Glomerular endothelial cell (primary cell): ENCODE measurements around the gene RAP1GAP. TPM values are rescaled to one million over a fixed set of nuclear protein-coding genes. Genes with fewer than 3 reads are reported as not detected.
"Not testable (repeated sequence)": the region's sequence is repeated elsewhere in the genome, so short reads cannot be mapped to it uniquely, and the experiment has no call there.

Experiments
- DNase-seq: peaks from one replicate; pipeline ENCODE4 v3.0.0-alpha.2; 2011; ENCODE audit warnings: low read depth, low spot score; ENCODE audit errors: extremely low read depth
- total RNA-seq: library from RNA; depleted of rRNA; stranded (reverse); fragments of >200 nt; gene quantifications from 2 replicates; pipeline ENCODE4 v1.2.3, GENCODE V29; 2015

Gene RAP1GAP
- total RNA-seq, 1 donor from 2014 or later = not detected

- no peak for DNase-seq
These were observed 11.2 kb upstream of the RAP1GAP start for GRCh38 chr1:21680381-21680780.

DNA sequence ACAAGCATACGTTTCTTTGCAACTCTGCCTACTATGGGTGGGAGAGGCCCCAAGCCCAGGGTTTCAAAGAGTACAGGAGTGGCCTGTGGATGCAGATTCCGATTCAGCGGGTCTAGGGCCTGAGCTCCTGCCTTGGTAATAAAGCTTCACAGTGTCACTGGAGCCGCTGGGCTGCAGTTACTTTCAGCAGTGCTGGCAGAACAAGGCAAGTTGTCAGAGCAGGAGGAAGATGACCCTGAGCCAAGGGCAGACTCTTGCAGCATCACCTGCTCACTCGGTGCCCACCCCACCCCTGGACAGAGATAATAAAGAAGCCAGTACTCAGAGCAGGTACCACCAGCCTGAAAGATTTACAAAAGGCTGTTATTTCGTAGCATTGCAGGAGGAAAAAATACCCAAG, 8.0 kb upstream of the RAP1GAP start:
- DNase-seq = no peak

- DNase-seq = no peak
These were observed 5.8 kb upstream of the RAP1GAP start for GRCh38 chr1:21674957-21675356.

- not testable (repeated sequence) for DNase-seq
These were observed 4.7 kb upstream of the RAP1GAP start for GRCh38 chr1:21673853-21674252.

GRCh38 chr1:21673277-21673780, 4.2 kb upstream of the RAP1GAP start:
- DNase-seq = no peak

DNA sequence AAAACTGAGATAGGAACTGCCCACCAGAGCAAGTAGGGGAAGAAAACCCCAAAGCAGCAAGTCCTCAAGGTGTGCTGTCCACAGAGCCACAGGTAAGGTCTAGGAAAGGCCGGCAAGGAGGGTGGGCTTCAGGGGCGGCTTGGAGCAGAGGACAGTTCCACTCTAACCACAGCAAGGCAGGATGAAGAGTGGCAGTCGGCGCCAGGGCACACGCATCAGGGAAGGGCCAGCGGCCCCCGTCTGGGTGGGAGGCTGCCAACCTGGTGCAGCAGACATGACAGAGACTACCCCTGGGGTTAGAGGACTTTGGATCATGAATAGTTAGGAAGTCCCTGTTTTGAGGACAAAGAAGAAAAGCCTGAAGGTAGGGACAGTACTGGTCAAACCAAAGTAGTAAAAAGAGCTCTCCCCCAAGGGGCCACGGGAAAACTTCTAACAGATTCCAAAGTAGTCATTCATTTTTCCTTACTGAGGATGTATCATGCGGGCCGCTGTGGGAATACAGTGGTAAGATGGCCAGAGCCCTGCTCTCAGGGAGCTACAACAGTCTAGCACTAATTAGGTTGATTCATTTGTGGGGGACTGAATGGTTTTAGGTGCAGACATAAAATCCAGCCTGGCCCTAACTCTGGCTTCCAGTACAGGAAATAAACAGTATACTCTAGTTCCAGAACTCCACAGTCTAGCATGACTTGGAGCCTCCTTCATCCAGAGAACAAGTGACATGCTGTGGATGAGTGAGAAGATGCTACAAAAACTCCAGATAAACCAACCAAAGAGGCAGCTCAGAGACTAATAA, 3.5 kb upstream of the RAP1GAP start:
- DNase-seq = no peak

DNA sequence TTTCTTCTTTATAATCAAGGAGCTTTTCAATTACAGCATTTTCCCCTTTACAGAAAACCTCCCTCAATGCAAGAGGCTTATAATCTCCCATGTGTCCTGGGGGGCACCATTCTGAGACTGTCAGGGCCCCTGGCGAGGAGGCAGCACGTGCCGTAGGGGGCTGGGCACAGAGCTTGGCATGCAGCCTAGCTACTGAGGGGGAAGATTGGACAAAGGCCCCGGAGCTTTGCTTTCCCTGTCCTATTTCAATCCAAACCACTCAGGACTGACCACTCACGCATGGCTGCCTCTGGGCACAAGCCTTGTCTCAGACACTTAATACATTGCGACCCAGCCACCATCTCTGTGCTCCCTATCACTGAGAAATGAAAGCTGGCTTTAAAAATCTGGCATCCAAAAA, 2.8 kb upstream of the RAP1GAP start:
- DNase-seq = no peak

- DNase-seq = no peak
These were observed 2.1 kb upstream of the RAP1GAP start for GRCh38 chr1:21670956-21671902.

- DNase-seq = no peak
These were observed 1.1 kb upstream of the RAP1GAP start for GRCh38 chr1:21670059-21670881.

GRCh38 chr1:21668951-21669257, 253 bp downstream of the RAP1GAP start:
- DNase-seq = no peak

DNA sequence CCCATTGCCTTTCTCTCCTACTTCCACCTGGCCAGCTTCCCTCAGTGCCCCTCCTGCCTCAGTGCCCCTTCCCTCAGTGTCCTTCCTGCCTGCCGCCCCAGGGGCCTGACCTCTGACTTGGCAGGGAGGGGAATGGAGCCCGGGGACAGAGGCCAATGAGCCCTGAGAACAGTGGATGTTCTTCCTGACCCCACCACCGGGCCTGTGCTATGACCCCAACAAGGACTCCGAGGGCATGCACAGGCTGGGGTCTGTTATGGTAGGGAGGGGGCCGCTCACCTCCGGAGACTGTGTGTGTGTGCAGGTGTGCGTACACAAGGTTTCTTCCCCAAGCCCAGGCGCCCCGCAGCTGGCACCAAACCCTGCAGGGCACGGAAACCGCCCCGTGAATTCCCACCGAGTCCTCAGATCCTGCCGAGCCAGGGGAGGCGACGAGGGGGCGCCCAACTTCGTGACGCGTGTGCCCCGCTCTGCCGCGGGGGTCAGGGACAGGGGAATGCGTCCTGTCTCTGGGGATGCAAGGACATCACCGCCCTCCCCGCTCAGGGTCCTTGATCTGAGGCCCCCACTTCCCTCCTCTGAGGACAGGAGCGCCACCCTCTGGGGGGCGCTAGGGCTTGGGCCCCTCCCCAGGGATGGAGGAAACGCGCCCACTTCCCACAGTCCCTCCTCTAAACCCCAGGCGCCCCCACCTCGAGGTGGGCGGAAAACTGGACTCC, 766 bp downstream of the RAP1GAP start:
- DNase-seq = no peak

- no peak for DNase-seq
These were observed 1.6 kb downstream of the RAP1GAP start for GRCh38 chr1:21667348-21668231.

GRCh38 chr1:21666576-21667320, 2.4 kb downstream of the RAP1GAP start:
- DNase-seq = no peak

GRCh38 chr1:21665711-21666575, 3.2 kb downstream of the RAP1GAP start:
- no peak for DNase-seq

DNA sequence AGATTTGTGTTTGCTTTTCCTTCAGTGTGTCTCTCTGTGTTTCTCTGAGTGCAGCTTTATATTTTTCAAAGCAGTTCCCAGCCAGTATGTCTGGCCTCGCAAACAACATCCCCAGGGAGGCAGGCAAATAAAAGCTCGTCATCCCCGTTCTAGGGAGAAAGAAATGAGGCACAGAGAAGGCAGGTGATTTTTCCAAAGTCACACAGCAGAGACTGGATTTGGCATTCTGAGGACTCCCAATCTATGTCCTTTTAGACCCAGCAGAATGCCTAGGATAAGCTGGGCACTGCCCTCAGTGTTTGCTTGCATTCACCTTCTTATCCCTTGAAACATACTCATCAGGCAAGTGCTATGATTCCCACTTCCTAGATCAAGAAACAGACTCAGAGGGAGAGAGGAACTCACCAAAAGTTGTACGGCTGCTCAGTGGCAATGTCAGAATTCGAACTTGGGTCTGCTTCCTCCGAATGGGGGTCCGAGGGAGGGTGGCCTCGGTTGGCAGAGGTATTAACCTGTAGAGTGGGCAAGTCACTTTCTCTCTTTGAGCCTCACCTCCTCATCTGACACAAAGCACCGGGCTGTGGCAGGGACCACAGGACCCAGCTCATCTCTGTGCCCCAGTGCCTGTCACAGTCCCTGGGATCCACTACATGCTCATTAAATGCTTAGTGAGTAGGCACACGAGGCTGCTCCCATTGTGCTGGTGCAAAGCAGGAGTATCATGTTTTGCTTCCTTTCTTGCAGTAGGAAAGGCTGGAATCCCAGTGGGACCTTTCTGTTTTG, 4.2 kb downstream of the RAP1GAP start:
- DNase-seq = no peak

GRCh38 chr1:21663951-21664805, 5.0 kb downstream of the RAP1GAP start:
- DNase-seq = no peak
